ENCODE data around the gene WNT3.
"Not testable (repeated sequence)": the region's sequence is repeated elsewhere in the genome, so short reads cannot be mapped to it uniquely, and the experiment has no call there.

Gene WNT3, protein sequence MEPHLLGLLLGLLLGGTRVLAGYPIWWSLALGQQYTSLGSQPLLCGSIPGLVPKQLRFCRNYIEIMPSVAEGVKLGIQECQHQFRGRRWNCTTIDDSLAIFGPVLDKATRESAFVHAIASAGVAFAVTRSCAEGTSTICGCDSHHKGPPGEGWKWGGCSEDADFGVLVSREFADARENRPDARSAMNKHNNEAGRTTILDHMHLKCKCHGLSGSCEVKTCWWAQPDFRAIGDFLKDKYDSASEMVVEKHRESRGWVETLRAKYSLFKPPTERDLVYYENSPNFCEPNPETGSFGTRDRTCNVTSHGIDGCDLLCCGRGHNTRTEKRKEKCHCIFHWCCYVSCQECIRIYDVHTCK

DNA sequence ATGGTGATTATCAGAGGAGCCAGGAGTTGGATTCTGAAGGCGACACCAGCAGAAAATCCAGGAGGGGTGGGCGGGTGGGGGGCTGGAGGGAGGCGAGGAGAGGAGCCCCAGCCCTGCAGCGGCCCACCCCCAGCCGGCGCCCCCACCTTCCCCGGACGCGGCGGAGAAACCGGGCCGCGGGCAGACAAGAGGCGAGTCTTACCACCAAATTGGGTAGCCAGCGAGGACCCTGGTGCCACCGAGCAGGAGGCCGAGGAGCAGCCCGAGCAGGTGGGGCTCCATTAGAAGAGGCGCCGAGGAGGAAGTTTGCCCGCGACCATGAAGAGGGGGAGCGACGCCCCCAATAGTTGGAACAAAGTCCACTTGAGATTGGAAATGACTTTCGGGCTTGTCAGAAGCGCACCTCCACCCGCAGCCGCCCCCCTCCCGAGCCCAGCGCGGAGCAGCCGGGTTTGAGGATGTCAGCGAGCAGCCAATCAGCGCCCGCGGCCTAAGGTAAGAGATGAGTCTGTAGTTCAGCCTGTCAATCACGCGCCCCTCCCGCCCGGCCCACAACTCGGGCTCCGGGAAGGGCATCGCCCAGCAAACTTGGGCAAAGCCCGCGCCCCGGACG, at the start of gene WNT3:
TSS of gene WNT3 (minus strand) at position 377 of the 613 bp plus-strand sequence. CDS start at position 282, 95 bp downstream.
- DNase-seq, result peak; percentile 13

DNA sequence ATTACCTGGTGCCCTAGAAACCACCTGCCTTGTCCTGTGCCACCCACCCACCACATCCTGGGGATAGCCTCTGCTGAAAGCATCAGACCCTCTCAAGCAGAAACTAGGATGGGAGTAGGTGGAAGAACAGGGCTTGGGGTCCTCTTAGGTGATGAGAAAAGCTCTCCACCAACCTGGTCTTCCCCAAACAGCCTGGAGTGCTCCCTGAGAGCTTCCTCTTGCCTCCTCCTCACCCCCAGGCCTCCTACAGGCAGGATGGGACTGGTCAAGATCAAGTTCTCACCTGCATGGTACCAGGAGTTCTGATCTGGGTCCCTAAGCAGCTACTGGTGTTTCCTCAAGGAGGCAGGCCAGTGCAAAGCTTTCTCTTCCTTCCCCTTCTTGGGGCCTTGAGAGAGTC, 48.3 kb upstream of the WNT3 start:
- DNase-seq, result no peak

DNA sequence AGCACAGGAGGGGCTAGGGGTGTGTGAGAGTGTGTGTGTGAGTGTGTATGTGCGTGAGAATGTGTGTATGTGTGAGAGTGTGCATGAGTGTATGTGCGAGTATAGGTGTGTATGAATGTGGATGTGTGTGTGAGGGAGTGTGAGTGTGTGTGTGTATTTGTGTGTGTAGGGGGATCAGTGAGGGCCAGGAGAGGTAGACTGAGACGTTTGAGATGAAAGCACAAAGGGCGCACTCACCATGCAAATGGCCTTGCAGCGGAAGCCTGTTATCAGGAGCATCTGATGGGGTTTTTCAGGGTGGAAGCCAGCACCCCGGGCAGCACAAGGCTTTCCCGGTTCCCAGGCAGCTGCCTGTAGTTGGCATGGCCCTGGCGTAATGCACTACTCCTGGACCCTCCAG, 47.8 kb upstream of the WNT3 start:
- no peak for DNase-seq

DNA sequence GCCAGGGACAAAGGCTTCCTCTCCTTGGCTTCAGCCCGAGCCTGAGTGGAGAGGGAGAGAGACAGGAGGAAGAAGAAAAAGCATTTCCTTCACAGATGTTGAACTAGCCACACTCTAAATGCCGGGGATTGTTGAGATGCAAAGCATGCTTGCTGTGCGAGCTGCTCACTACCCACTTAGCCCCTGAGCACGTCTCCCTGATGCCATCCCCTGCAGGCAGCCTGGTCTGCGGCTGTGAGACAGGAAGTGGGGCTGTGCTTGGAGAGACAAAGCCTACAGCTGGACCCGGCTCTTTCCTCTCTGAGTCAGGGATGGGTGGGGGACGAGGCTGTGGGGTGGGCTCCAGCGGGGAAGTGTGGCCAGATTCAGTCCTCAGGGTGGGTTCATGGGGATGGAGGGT, 46.6 kb upstream of the WNT3 start:
- DNase-seq, result no peak

DNA sequence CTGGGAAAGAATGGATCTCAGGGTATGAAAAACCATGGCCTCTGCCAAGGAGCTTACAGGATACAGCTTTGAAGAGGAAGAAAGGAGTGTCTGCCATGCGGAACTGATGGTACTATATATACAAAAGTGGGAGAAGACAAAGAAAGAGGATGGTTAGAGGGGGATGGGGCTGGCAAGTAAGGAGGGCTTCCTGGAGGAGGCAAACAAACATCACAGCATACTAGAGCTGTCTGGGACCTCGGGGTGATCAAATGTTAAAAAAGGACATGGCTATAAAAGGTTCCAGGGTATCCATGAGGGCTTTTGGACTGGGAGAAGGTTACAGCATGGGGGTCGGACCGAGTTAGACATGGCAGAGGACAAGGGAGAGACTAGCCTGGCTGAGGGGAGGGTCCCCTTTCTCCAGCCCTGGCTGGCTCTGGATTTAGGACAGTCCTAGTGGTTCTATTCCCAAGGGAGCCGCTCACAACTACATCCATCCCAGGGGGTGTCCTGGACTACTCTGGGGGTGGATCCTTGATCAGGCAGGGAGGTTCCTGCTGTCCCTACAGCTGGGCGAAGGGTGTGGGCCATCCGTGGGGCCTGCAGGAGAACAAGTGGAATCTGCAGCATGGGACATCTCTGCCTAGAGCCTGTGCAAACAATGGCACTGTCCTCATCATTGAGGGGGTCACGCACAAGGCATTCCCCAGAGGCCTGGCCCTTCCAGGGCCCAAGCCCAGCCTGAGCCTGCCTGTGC, 45.1 kb upstream of the WNT3 start:
- DNase-seq, result no peak

DNA sequence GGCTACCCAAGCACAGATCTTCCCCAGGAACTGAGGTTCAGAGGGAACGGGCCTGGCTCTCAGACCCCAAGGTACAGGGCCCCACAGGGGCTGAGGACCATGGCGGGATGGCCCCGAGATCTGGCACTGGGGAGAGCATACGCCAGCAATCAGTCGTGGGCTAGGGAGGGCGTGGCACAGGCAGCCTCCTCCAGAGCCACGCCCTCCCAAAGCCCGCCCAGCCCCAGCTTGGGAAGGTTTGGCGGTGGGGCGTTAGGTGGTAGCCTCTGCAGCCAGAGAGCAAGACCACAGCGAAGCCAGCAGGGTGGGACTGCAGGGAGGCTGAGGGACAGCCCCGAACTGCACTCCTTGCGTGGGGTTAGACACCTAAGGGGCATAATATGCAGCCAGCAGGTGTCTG, 44.5 kb upstream of the WNT3 start:
- no peak for DNase-seq

DNA sequence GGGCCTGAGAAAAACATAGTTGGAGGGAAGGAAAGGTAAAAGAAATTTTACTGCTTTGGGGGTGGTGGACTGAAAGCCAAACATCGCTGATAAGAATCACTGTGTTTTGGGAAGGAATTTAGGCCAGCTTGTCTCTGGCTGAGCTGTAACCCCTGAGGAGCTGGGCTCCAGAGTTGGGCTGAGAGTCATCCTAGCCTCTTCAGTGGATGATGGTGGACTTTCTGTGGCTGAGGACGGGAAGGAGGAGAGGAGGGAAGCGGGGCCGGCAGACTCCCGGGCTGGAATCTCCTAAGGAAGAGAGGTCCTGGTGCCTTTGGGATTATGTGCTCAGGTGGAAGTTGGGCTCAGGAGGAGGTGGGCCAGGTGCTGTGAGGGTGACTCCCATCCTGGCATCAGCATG, 41.5 kb upstream of the WNT3 start:
- no peak for DNase-seq

DNA sequence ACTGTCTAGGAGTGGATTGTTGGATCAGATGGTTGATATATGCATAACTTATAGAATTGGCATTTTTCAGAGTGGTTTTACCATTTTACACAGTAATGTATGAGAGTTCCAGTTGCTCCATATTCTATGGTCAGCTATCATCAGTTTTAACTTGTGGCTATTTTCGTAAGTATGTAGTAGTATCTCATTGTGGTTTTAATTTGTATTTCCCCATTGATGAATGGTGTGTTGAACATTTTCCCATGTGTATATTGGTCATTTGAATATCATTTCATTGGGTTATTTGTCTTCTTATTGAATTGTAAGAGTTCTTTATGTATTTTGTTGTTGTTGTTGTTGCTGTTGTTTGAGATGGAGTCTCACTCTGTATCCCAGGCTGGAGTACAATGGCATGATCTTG, 39.1 kb upstream of the WNT3 start:
- no peak for DNase-seq

DNA sequence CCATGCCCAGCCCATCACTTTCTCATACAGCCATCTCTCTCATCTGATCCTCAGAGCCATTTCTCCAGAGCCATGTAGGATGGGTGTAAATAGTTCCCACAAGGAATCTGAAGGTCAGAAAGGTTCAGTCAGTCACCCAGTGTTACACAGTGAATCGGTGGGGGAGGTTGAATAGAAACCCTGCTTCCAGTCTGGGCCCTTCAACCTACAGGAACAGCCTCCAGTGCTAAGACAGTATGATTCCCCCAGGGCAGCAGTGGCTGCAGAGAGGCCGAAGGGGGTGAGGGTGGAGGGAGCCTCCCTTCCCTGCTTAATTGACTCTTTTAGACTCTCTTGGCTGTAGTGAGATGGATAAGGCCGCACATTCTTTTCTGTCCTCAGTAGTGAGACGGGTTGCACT, 36.5 kb upstream of the WNT3 start:
- DNase-seq, result no peak

DNA sequence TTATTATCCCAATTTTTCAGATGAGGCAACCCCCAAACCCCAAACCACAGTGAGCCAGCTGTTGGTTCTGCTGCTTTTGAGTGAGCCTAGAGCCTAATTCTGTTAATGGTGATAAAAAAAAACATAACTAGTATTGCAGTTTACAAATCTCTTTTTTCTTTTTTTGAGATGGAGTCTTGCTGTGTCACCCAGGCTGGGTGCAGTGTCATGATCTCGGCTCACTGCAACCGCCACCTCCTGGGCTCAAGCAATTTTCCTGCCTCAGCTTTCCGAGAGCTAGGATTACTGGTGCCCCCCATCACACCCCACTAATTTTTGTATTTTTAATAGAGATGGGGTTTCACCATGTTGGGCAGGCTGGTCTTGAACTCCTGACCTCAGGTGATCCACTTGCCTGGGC, 36.0 kb upstream of the WNT3 start:
- DNase-seq, result no peak

DNA sequence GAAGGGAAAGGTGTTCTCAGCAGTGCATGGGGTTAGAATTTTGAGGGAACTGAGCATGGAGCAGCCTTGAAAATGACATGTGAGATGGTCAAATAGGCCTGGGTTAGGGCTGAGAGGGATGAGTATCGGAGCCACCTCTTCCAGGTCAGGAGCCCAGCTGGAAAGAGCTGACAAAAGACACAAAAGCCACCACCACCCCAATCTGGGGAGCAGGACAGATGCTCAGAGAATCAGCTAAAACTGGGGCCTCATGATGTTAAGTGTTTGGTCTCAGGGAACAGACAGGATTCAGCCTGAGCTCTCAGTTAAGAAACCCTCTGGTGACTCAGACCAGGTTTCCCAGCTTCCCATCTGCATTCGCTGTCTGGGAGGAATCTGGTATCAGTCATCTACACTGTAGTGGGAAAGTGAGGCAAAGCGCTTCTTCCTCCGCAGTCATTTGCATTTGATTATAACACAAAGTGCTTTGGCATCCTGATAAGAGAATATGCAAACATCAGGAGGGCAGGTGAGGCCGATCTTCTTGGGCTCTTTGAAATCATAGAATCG, 35.5 kb upstream of the WNT3 start:
- no peak for DNase-seq

DNA sequence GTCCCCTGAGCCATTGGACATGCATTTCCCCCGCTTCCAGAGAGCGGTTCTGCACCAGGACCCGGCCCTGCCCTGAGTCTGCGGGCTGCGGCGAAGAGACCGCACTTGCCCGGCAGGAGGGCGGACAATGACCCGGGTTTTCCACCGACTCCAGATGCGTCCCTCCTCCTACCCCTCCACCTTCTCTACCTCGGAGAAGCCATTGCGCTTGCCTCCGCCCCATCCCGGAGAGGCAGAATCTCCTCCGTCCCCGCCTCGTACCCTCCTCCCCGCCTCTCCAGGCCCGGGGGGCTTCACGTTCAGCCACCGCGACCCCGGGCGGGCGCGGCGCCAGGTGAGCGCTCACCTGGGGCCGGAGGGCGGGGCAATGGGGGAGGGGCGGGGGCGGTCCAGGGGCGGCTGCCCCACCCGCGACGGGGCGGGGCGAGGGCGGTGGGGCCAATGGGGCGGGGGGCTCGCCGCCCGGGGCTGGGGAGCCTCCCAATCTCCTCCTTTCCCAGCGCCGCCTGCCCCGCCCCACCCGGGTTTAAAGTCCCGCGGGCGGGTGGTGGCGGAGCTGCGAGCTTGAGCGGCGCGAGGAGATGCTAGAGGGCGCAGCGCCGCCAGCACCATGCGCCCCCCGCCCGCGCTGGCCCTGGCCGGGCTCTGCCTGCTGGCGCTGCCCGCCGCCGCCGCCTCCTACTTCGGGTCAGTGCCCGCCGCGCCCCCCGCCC, 32.7 kb upstream of the WNT3 start, which contains the start of gene WNT9B:
TSS of gene WNT9B (plus strand) at position 555 of the 713 bp plus-strand sequence. CDS start at position 611, 56 bp downstream.
- peak; percentile 76 for DNase-seq

DNA sequence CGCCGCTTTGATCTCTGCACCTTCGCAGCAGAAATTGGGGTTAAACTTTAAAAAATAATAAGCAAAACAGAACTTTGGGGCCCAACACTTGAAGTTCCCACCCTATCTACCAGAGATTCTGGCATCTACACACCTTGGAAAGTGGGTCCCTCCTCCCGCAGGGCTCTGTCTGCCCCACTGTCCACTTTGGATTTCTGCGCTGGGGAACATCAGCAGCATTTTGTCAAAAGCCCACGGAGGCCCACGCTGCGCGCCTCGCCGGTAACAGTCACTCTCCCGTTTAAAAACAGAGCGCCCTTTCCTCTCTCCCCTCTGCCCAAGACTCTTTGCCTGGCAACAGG, 32.2 kb upstream of the WNT3 start:
- no peak for DNase-seq

DNA sequence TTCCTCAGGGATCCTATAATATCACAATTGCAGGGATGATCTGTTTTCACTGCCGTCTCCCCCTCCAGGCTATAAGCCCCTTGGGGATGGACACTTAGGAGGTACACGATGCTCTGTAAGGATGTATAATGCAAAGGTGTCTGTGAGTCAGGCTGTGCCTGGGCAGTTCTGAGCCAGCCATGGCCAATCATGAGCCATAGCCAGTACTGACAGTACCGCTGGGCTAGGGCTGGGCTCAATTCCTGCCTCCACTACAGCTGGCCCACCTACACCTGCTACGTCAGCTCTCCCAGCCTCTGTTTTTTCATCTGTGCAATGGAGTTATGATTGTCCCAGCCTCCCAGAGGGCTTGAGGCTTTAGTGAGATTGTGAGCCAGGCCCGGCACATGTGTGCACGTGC, 30.0 kb upstream of the WNT3 start:
- no peak for DNase-seq

DNA sequence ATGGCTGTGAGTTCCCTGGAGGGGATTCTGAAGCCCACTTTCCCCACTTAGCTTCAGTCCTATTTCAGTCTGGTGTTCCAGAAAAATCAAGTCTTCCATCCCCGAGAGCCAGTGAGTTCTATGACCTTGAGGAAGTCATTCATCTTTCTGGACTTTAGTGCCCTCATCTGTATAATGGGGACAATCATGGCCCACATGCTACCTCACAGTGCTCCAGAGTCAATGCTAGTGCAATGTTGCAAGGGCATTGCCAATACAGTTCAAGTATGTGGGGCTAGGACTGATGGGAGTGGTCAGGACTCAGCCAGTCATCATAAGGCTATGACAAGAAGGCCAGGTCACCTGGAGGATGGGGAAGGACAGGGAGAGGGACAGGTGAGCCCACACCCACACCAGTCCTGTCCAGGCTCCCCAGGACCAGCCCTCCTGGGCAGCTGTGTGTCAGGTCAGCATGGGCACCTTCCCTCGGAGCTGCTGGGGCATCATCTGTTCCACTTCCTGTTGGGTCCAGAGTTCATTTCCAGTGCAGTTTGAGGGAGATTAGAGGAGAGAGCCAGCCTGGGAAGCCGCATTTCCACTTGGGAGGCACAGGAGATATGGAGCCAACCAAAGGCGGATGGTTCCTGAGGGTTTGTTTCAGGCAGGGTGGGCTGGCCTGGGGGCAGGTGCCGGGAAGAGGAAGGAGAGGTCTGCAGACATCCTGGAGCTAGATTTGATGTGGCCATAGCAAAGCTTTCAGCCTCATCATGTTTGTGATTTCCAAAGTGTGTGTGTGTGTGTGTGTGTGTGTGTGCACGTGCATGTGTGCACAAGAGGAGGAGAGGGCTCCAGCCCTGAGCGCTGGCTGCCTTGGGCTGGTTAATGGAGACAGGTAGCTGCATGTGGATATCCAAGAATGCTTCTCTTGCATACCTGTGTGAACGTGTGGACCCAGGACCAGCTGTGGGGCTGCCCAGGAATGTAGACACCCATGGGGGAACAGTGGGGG, 29.0 kb upstream of the WNT3 start:
- DNase-seq, result no peak

DNA sequence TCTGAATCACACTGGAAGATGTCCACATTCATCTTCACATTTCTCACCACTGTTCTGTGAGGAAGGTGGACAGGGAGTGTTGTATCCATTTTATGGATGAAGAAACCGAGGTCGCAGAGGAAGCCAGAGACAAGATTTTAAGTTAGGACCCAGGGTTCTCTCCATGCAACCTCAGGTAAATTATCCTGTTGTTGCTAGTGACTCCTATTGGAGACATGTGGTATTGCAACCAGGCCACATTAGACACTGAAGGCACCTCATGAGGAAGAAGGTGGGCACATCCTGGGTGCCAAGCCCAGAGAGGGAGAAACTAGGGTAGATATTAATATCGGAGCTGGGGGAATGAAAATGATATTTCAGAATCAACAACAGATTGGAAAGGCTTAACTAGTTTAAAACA, 24.3 kb upstream of the WNT3 start:
- DNase-seq, result no peak

DNA sequence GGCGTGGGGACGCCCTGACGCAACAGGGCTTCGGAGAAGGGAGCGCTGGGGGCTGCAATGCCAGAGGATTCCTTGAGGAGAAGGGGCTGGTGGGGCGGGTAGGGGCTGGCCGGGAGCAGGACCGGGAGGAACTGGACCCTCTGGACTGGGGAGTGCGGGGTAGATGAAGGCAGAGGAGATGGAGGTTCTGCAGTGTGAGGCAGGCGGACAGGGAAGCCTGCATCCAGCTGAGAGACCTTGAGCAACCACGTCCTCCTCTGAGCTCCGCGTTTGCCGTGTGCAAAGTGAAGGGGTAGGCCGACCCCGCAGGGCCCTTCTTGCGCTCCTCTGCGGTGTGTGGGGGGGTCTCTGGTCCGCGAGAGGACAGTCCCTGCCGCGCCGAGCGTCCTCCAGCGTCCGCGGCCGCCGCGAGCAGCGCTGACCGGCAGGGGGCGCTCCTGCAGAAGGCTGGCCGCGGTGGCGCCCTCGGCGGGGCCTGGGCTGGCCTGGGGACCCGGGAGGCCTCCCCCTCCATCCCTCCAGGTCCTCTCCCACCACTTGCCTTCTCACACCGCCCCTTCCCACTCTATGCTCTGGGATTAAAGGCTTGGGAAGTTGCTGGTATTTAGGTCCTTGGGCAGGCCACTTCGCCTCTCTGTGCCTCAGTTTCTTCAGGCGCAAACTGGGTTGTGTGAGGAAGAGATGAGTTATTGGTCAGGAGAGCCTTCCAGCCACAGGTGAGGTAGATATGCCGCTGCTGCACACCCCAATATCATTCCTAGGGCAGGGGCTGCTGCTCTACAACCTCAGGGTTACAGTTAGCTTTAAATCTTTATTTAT, 23.3 kb upstream of the WNT3 start:
- DNase-seq, result peak; percentile 16

DNA sequence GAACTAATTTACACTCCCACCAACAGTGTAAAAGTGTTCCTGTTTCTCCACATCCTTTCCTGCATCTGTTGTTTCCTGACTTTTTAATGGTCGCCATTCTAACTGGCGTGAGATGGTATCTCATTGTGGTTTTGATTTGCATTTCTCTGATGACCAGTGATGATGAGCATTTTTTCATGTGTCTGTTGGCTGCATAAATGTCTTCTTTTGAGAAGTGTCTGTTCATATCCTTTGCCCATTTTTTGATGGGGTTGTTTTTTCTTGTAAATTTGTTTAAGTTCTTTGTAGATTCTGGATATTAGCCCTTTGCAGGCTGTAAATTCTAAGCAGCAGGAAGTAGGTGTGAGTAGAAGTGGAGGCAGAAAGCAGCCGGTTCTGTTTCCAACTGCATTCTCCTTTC, 22.1 kb upstream of the WNT3 start:
- not testable (repeated sequence) for DNase-seq

DNA sequence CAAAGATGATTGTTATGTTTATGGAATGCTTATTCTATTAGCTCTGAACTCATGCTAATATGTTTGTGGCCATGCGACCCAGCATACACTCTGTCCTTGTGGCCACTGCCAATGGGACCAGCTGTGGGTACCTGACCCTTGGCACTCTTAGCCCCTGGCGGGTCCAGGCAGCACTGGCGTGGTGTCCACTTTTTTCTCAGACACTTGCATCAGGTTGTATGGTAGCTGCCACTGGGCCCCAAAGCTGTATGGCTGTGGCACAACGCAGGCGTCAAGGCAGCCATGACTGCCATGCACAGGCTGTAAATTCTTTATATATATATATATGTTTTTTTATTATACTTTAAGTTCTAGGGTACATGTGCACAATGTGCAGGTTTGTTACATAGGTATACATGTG, 20.7 kb upstream of the WNT3 start:
- no peak for DNase-seq

DNA sequence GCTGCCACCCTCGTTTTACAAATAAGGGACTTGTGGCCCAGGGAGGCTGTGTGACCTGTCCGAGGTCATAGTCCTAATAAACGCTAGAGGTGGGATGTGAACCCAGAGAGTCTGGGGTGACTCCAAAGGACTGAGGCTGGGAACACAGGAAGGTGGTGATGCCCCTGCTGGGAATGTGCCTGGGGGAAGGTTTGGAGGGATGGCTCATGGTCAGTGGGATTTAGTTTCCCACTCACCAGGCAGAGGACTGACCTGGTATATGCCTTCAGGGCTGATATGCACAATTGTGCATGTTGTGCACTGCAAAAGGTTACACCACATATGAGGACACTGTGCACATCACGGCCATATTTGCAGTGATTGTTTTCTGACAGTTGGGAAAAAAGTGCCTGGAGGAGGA, 19.0 kb upstream of the WNT3 start:
- DNase-seq, result no peak

DNA sequence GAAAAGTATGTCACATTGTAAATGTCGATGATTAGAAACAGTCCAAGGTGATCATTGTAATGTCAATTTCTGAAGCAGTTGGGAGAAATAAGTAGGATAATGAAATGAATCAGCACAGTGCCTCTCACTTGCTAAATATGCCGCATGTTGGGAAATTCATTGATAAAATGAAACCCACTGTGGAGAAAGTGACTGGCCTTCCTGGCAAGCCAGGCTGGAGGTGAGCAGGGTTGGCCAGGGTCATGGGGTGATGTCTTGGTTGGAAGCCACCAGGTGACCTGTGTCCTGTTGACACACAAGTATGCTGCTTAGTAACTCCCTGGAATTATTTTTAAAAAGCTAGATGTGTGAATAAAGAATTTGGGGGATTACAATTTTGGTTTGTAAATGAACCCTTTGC, 18.0 kb upstream of the WNT3 start:
- DNase-seq, result no peak
